HL-60/S4 treated with retinoic acid at 250 ng/mL for 4 days and 3 days (cell line): ENCODE data around the gene CT45A2.
"Not testable (repeated sequence)": the region's sequence is repeated elsewhere in the genome, so short reads cannot be mapped to it uniquely, and the experiment has no call there.

Experiments
- in situ Hi-C: fragments of 300-500 bp; cut with MboI; formaldehyde crosslinking; loops from 2 replicates; pipeline ENCODE4 v1.7.0; 2022; ENCODE audit warnings: low sequenced_read_pairs

The CT45A2 gene, protein sequence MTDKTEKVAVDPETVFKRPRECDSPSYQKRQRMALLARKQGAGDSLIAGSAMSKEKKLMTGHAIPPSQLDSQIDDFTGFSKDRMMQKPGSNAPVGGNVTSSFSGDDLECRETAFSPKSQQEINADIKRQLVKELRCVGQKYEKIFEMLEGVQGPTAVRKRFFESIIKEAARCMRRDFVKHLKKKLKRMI

DNA sequence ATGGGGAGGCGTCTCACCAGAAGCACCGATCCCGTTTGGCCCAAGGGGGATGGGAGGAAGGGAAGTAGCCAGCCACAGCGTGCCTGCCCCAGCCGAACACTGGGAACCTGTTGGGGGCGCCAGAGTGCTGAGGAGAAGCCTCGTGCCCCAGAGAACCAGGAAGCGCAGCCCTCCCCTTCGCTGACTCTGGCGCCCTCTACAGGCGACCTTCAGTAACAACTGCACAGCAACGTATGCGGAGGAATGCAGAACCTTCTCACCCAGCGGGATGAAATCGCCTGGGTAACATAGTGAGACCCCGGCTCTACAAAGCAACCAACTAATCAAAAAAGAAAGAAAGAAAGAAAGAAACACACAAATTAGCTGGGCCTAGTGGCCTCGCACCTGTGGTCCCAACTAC lies at the start of gene CT45A2:
Gene CT45A2, minus strand, starts transcription at position 101 of the 400 bp plus-strand sequence. CDS start 3,747 bp downstream, outside the sequence.
- in situ Hi-C loops, result not testable (repeated sequence)

DNA sequence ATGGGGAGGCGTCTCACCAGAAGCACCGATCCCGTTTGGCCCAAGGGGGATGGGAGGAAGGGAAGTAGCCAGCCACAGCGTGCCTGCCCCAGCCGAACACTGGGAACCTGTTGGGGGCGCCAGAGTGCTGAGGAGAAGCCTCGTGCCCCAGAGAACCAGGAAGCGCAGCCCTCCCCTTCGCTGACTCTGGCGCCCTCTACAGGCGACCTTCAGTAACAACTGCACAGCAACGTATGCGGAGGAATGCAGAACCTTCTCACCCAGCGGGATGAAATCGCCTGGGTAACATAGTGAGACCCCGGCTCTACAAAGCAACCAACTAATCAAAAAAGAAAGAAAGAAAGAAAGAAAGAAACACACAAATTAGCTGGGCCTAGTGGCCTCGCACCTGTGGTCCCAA lies 34.6 kb upstream of the CT45A2 start, which contains the start of gene CT45A8:
Gene CT45A8, minus strand, starts transcription at position 101 of the 400 bp plus-strand sequence. CDS start 3,755 bp downstream, outside the sequence.
- in situ Hi-C loops, result not testable (repeated sequence)

DNA sequence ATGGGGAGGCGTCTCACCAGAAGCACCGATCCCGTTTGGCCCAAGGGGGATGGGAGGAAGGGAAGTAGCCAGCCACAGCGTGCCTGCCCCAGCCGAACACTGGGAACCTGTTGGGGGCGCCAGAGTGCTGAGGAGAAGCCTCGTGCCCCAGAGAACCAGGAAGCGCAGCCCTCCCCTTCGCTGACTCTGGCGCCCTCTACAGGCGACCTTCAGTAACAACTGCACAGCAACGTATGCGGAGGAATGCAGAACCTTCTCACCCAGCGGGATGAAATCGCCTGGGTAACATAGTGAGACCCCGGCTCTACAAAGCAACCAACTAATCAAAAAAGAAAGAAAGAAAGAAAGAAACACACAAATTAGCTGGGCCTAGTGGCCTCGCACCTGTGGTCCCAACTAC lies 17.4 kb upstream of the CT45A2 start, which contains the start of gene CT45A7:
Gene CT45A7, minus strand, starts transcription at position 101 of the 400 bp plus-strand sequence. CDS start 3,747 bp downstream, outside the sequence.
- in situ Hi-C loops, result not testable (repeated sequence)

DNA sequence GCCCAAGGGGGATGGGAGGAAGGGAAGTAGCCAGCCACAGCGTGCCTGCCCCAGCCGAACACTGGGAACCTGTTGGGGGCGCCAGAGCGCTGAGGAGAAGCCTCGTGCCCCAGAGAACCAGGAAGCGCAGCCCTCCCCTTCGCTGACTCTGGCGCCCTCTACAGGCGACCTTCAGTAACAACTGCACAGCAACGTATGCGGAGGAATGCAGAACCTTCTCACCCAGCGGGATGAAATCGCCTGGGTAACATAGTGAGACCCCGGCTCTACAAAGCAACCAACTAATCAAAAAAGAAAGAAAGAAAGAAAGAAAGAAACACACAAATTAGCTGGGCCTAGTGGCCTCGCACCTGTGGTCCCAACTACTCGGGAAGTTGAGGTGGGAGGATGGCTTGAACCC lies 17.1 kb downstream of the CT45A2 start, which contains the start of gene CT45A6:
Gene CT45A6, minus strand, starts transcription at position 101 of the 400 bp plus-strand sequence. CDS start 3,794 bp downstream, outside the sequence.
- in situ Hi-C loops, result not testable (repeated sequence)

DNA sequence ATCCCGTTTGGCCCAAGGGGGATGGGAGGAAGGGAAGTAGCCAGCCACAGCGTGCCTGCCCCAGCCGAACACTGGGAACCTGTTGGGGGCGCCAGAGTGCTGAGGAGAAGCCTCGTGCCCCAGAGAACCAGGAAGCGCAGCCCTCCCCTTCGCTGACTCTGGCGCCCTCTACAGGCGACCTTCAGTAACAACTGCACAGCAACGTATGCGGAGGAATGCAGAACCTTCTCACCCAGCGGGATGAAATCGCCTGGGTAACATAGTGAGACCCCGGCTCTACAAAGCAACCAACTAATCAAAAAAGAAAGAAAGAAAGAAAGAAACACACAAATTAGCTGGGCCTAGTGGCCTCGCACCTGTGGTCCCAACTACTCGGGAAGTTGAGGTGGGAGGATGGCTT lies 34.4 kb downstream of the CT45A2 start, which contains the start of gene CT45A5:
Gene CT45A5, minus strand, starts transcription at position 101 of the 400 bp plus-strand sequence. CDS start 3,774 bp downstream, outside the sequence.
- in situ Hi-C loops, result not testable (repeated sequence)

DNA sequence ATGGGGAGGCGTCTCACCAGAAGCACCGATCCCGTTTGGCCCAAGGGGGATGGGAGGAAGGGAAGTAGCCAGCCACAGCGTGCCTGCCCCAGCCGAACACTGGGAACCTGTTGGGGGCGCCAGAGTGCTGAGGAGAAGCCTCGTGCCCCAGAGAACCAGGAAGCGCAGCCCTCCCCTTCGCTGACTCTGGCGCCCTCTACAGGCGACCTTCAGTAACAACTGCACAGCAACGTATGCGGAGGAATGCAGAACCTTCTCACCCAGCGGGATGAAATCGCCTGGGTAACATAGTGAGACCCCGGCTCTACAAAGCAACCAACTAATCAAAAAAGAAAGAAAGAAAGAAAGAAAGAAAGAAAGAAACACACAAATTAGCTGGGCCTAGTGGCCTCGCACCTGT lies 51.7 kb downstream of the CT45A2 start, which contains the start of gene CT45A3:
Gene CT45A3, minus strand, starts transcription at position 101 of the 400 bp plus-strand sequence. CDS start 3,747 bp downstream, outside the sequence.
- in situ Hi-C loops, result not testable (repeated sequence)
